ENCODE data around the gene AK9. TPM values are rescaled to one million over a fixed set of nuclear protein-coding genes. Genes with fewer than 3 reads are reported as not detected.
A peak's percentile ranks its signal among the peaks of the same experiment; 100 is the strongest.

Gene AK9
- total and polyA plus RNA-seq, 9 of the 15 experiments (the other 6 are each of a cell fraction or from before 2014, with no cell fraction given): 0.59 to 1.9 (median 1.2) TPM

DNA sequence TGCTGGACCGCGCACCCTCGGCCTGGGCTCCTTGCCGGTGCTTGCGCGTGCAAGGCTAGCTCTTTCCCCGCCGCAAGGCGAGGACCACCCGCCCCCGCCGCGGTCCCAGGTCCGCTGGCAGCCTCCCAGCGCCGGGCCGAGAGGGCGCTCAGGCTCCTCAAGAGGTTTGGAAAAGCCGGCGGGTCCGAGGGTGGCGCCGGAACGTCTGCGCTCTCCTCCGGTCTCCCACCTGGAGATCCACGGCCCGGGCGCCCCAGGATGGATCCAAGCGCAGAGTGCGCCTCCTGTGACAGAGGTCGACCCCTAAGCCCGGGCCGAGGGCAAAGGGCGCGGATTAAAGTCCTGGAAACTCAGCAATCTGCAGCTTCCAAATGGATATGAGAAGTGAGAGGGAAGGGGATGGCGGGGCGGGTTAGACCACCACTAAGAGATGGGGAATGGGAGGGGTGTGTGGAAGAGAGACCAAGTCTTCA is 234.9 kb downstream of the AK9 start (continued):
- TF ChIP-seq, protein P1, sequence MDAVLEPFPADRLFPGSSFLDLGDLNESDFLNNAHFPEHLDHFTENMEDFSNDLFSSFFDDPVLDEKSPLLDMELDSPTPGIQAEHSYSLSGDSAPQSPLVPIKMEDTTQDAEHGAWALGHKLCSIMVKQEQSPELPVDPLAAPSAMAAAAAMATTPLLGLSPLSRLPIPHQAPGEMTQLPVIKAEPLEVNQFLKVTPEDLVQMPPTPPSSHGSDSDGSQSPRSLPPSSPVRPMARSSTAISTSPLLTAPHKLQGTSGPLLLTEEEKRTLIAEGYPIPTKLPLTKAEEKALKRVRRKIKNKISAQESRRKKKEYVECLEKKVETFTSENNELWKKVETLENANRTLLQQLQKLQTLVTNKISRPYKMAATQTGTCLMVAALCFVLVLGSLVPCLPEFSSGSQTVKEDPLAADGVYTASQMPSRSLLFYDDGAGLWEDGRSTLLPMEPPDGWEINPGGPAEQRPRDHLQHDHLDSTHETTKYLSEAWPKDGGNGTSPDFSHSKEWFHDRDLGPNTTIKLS (IDR thresholded peaks at IDR 0.05; ENCODE audit: borderline replicate concordance, low read depth): no peak
- TF ChIP-seq, protein P2, sequence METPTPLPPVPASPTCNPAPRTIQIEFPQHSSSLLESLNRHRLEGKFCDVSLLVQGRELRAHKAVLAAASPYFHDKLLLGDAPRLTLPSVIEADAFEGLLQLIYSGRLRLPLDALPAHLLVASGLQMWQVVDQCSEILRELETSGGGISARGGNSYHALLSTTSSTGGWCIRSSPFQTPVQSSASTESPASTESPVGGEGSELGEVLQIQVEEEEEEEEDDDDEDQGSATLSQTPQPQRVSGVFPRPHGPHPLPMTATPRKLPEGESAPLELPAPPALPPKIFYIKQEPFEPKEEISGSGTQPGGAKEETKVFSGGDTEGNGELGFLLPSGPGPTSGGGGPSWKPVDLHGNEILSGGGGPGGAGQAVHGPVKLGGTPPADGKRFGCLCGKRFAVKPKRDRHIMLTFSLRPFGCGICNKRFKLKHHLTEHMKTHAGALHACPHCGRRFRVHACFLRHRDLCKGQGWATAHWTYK (CRISPR knock-in tag; IDR thresholded peaks at IDR 0.05): no peak
- TF ChIP-seq, protein P3, sequence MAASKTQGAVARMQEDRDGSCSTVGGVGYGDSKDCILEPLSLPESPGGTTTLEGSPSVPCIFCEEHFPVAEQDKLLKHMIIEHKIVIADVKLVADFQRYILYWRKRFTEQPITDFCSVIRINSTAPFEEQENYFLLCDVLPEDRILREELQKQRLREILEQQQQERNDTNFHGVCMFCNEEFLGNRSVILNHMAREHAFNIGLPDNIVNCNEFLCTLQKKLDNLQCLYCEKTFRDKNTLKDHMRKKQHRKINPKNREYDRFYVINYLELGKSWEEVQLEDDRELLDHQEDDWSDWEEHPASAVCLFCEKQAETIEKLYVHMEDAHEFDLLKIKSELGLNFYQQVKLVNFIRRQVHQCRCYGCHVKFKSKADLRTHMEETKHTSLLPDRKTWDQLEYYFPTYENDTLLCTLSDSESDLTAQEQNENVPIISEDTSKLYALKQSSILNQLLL (CRISPR knock-in tag; IDR thresholded peaks at IDR 0.05; ENCODE audit: borderline replicate concordance): no peak
- TF ChIP-seq YY1 (IDR thresholded peaks at IDR 0.05; ENCODE audit: borderline replicate concordance in 1 of 3, control insufficient read depth in 1 of 3, extremely low read depth in 1 of 3, insufficient read depth in 3 of 3, insufficient read length in 1 of 3, insufficient replicate concordance in 2 of 3, low read depth in 1 of 3, low read length in 2 of 3) (no peak), NFE2L1 (tag; IDR thresholded peaks at IDR 0.05; ENCODE audit: borderline replicate concordance, low read depth) (no peak), FOXA1 (IDR thresholded peaks at IDR 0.05; ENCODE audit: borderline replicate concordance) (no peak), TEAD1 (CRISPR knock-in tag; IDR thresholded peaks at IDR 0.05) (peak in 1 of 2 experiments; percentile 41; a peak in 1 of 4 replicates), PYGO2 (tag; IDR thresholded peaks at IDR 0.05) (no peak), JUND (IDR thresholded peaks at IDR 0.05; ENCODE audit: borderline replicate concordance, low read depth, low read length) (no peak), JUND (tag; IDR thresholded peaks at IDR 0.05; ENCODE audit: borderline replicate concordance, low read depth, low read length) (no peak), NR2C2 (CRISPR knock-in tag; IDR thresholded peaks at IDR 0.05) (no peak), NR2C2 (tag; IDR thresholded peaks at IDR 0.05) (0 out of 2 replicates have a peak, but pooled peaks have one; percentile 26)
- TF ChIP-seq, protein P4, sequence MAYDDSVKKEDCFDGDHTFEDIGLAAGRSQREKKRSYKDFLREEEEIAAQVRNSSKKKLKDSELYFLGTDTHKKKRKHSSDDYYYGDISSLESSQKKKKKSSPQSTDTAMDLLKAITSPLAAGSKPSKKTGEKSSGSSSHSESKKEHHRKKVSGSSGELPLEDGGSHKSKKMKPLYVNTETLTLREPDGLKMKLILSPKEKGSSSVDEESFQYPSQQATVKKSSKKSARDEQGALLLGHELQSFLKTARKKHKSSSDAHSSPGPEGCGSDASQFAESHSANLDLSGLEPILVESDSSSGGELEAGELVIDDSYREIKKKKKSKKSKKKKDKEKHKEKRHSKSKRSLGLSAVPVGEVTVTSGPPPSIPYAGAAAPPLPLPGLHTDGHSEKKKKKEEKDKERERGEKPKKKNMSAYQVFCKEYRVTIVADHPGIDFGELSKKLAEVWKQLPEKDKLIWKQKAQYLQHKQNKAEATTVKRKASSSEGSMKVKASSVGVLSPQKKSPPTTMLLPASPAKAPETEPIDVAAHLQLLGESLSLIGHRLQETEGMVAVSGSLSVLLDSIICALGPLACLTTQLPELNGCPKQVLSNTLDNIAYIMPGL (CRISPR knock-in tag; IDR thresholded peaks at IDR 0.05): no peak

All from K562 (cell line).